HG03280 (cell line): ENCODE measurements around the gene SELENOO.
"Not testable (repeated sequence)": the region's sequence is repeated elsewhere in the genome, so short reads cannot be mapped to it uniquely, and the experiment has no call there.

Experiments
- ATAC-seq: cut with Tn5 transposase; IDR thresholded peaks from one replicate; pipeline ENCODE4 v1.9.1; 2021; ENCODE audit warnings: mild to moderate bottlenecking, moderate library complexity; ENCODE audit not compliant: unreplicated experiment

SELENOO gene

GRCh38 chr22:50200461-50201190 is at the start of gene SELENOO:
Gene SELENOO (plus strand): TSS chr22:50201011. CDS start chr22:50201037, 26 bp downstream.
- ATAC-seq, result peak; percentile 69

DNA sequence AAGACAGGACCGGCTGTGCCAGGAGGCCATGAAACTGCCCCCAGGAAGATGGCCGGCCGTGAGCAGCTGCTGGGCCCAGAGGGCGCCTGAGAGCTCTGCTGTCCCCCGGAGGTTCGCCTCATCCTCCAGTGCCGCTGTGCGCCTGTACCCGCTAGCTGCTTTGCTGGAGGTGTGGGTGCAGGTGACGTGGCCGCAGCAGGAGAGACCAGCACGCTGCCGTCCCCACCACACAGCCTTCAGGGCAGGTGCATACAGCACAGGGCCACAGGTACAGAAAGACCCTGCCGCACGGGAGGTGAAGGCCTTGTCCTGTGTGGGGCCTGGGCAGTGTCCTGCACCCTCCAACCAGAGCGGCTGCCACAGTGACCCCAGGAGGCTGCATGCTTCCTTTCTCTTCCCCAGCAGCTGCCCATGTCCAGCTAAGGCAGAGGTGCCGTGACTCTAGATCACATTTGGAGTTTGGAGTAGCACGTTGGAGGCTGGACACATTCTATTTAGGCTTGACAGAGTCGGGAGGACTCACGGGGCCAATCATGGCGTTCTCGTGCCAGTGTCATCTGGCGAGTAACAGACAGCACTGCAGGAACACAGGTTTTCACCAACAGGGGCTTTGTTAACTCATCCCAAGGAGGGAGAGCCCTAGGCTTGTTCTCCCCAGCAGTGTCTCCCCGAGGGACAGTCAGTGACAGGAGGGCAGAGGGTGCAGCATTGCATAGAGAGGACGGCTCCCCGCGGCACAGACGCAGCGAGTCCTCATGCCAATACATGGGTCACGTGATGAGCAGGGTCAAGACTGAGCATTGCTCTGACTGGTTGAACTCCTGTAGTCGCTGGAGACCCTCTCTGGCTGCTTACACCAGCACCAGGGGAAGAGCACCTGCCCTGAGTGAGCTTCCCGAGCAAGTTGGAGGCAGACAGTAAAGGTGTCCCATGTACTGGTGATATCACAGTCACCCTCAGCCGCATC is 49.0 kb upstream of the SELENOO start:
- no peak for ATAC-seq

- ATAC-seq, result no peak
These were observed 47.6 kb upstream of the SELENOO start for GRCh38 chr22:50153056-50153755.

DNA sequence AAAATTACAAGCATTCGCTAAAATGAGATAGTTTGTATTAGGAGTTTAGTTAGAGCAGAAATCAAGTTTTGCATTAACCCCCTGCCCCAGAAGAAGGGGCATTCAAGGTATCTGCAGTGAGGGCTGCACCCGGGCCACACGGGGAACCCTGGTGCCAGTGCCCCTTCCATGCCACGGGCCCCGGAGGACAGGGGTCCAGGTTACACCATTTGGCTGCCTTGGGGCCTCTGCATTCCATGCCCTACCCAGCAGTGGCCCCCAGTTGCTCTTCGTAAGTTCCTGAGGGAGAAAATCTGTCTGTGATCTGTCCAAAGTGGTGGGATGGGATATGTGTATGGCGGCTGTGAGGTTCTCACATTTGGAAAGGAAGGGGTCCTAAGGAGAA is 47.1 kb upstream of the SELENOO start:
- ATAC-seq, result no peak

GRCh38 chr22:50157709-50158375 is 43.0 kb upstream of the SELENOO start:
- no peak for ATAC-seq

- no peak for ATAC-seq
These were observed 39.9 kb upstream of the SELENOO start for GRCh38 chr22:50160947-50161346.

DNA sequence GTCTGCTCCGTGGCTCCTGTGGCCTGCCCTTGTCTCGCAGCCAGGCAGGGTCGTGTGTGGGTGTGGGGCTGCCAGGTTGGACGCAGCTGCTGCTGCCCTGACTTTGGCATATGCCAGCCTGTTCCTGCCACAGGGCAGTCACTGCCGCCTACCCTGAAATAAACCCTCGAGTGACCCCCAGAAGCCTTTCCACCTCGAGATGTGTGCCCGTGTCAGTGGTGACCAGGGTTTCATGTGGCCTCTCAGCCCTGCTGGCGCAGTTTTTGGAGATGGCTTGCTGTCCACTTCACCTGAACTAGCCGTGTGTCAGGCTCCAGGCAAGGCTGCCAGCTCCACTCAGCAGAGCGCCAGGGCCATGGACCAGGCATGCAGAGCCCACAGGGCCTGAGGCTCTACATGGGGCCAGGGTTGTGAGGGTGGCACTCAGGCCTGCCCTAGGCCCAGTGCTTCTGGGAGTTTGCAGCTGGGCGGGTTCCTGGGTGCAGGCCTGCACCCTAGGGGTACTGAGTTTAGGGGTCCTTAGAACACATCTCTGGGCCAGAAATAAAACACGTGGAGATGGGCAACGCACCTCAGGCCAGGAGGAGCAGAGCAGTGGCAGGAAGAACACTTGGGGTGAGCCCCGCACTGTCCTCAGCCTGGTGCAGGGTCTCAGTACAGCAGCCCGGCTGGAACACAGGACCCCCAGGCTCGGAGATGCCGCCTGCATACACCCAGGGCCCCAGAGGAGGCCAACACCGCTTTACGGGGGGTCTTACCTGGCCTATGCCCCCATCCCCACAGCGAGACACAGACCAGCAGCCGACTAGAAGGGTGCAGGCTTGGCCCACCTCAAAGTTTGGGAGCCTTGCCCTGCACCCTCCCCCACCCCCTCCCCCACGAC is 39.1 kb upstream of the SELENOO start:
- no peak for ATAC-seq

DNA sequence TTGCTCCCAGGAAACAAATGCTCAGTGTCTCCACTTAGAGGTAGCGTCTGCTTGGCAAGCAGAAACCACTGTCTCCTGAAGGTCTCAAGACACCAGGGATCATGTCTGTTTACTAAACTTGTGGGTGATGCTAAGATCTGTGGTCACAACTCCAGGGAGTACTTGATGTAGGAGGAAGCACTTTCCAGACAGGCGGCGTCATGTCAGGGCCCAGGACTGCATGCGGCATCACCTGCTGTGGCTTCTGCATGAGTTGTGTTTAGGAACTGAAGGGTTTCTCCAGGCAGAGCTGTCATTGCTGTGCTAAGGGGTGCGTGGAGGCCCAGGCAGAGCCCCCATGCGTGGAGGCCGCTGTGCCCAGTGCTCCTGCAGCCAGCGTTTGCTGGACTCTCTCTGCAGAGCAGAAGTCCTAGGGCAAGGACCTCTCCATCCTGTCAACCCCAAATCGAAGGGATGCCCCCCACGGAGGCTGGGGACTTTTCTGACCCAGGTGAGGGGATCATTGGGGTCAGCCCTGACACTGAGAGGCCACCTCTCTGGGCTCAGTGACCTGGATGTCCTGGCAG is 38.3 kb upstream of the SELENOO start:
- ATAC-seq, result no peak

- ATAC-seq, result no peak
These were observed 35.2 kb upstream of the SELENOO start for GRCh38 chr22:50165436-50166123.

GRCh38 chr22:50167689-50168489 is 32.9 kb upstream of the SELENOO start:
- ATAC-seq, result no peak

- ATAC-seq, result not testable (repeated sequence)
These were observed 32.2 kb upstream of the SELENOO start for GRCh38 chr22:50168490-50169180.

DNA sequence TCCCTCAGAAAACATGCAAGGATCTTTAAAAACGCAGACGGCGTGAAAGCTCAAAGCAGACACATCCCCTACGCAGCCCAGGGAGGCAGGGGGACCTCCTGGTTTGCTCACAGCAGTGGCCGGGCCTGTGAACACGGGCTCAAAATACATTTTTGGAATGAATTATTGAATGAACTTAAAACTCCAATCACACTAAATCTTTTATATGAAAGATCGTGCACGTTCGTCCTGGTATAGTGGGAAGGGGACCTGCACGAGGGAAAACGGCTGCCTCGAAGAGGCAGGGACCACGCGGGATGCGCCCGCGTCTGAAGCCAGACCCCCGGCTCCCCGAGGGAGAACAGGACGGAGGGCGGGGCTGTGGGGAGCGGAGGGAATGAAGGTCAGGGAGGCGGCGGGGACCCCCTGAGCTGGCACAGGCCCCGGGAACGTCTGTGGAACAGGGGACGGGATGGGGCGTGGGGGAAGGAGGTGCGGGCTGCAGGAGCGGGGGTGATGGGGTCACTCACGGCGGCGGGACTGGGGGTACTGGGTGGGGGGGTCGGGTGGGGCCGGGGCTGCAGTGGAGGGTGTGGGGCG is 31.5 kb upstream of the SELENOO start:
- no peak for ATAC-seq

DNA sequence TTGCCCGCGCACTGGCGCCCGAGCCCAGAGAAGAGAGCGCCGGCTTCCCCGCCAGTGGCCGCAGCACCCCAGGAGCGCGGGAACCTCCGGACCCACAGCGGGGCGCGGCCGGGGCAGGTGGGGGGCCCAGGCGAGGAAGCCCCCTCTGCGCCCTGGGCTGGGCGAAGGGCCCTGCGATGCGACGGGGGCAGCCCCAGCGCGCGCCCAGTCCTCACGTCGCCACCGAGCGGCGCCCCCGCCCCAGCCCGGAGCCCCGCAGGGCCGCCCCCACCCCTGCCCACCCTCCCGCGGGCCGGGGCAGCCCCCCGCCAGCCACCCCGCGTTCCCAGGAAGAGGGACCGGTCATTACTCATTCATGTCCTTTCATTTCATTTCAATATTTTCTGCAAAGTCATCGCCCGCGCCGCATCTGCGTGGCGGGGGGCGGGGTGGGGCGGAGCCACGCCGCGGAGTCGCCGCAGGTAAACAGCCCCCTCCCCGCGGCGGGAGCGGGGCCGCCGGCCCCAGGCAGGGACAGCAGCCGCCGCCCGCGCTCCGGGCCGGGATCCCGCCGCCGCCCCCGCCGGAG is 31.0 kb upstream of the SELENOO start:
- no peak for ATAC-seq

- ATAC-seq, result no peak
These were observed 30.1 kb upstream of the SELENOO start, which contains the start of gene PANX2 for GRCh38 chr22:50170453-50171318. Gene PANX2 (plus strand): TSS chr22:50170731. CDS start chr22:50170731, 0 bp downstream.

GRCh38 chr22:50171319-50171964 is 29.4 kb upstream of the SELENOO start:
- ATAC-seq, result no peak
